ENCODE data around the gene GALC. TPM values are rescaled to one million over a fixed set of nuclear protein-coding genes. Genes with fewer than 3 reads are reported as not detected.

GALC gene
- total RNA-seq, 2 donors from 2014 or later: 18.1 to 23.9 TPM

GRCh38 chr14:87898301-87898700 is 94.7 kb downstream of the GALC start:
- DNase-seq (ENCODE audit: low spot score): no peak
- intact Hi-C loops (cut with DNase I): no loop called here

GRCh38 chr14:87896393-87897380 is 96.3 kb downstream of the GALC start:
- no peak for DNase-seq (ENCODE audit: low spot score)
- intact Hi-C loops (cut with DNase I): no loop called here

- no peak for DNase-seq (ENCODE audit: low spot score)
- intact Hi-C loops (cut with DNase I): no loop called here
Observed at GRCh38 chr14:87894920-87895319, 98.1 kb downstream of the GALC start.

GRCh38 chr14:87892763-87893162 is 100.2 kb downstream of the GALC start:
- DNase-seq (ENCODE audit: low spot score): no peak
- intact Hi-C loops (cut with DNase I): no loop called here

GRCh38 chr14:87888136-87888999 is 104.6 kb downstream of the GALC start:
- intact Hi-C loops (cut with DNase I): no loop called here
- no peak for DNase-seq (ENCODE audit: low spot score)

GRCh38 chr14:87883750-87884149 is 109.2 kb downstream of the GALC start:
- no peak for DNase-seq (ENCODE audit: low spot score)
- intact Hi-C loops (cut with DNase I): no loop called here

Other genes starting within 250 kb of the GALC start
- gene GPR65, start 12.0 kb upstream of the GALC start, total RNA-seq: 1 to 10 TPM; 2.0 to 2.4 TPM